AG04450 (cell line): ENCODE data around the gene XCL1. TPM values are rescaled to one million over a fixed set of nuclear protein-coding genes. Genes with fewer than 3 reads are reported as not detected.
A peak's percentile ranks its signal among the peaks of the same experiment; 100 is the strongest.
"Not testable (repeated sequence)": the region's sequence is repeated elsewhere in the genome, so short reads cannot be mapped to it uniquely, and the experiment has no call there.

Experiments
- CTCF ChIA-PET: fragments of 300-600, 350-600 bp; formaldehyde crosslinking; extraction: SDS; loops from one replicate; lab custom pipeline; 2022; ENCODE audit warnings: antibody characterized with exemption, inconsistent platforms; lab: Charles Lee
- POLR2A ChIA-PET: fragments of 350-600 bp; formaldehyde crosslinking; extraction: SDS; loops from one replicate; lab custom pipeline; 2021; ENCODE audit warnings: antibody characterized with exemption, inconsistent platforms; lab: Yijun Ruan, JAX
- DNase-seq: peaks from one replicate; pipeline ENCODE4 v3.0.0-alpha.2; 2011; ENCODE audit warnings: low read depth, low spot score
- H3K27ac ChIP-seq: one replicate; pipeline ENCODE4 v1.5.1; 2012; ENCODE audit warnings: low read depth, low read length, control low read depth
- H3K27me3 ChIP-seq: one replicate; pipeline ENCODE4 v1.6.0; 2012; ENCODE audit warnings: low read length; ENCODE audit not compliant: control insufficient read depth, insufficient read depth
- H3K4me3 ChIP-seq: 2 replicates; pipeline ENCODE4 v1.5.1; 2011; ENCODE audit warnings: mild to moderate bottlenecking, low read depth, low read length, control low read depth
- H3K9me3 ChIP-seq: 2 replicates; pipeline ENCODE4 v1.5.1; 2012; ENCODE audit warnings: low read length; ENCODE audit not compliant: control insufficient read depth, insufficient read depth
- polyA plus RNA-seq: library from polyadenylated mRNA; depleted of rRNA; stranded (reverse); fragments of >200 nt; gene quantifications from 2 replicates; pipeline ENCODE4 v1.2.3, GENCODE V29; 2011
- TF ChIP-seq, protein P1 (sequence below): IDR thresholded peaks from 2 replicates; pipeline ENCODE4 v1.5.1; 2011; ENCODE audit warnings: low read depth, low read length, control low read depth, inconsistent platforms

The XCL1 gene
- polyA plus RNA-seq, 1 experiment = not detected

- H3K4me3 ChIP-seq, H3K27ac ChIP-seq, H3K27me3 ChIP-seq, POLR2A ChIA-PET, H3K9me3 ChIP-seq: not testable (repeated sequence)
- CTCF ChIA-PET = interaction anchor here (1.1 kb wide), 1 partner anchor 11 kb away, joined by 3 read pairs; no protein-coding TSS in a partner anchor
- peak; percentile 1 for DNase-seq
- TF ChIP-seq, protein P1, sequence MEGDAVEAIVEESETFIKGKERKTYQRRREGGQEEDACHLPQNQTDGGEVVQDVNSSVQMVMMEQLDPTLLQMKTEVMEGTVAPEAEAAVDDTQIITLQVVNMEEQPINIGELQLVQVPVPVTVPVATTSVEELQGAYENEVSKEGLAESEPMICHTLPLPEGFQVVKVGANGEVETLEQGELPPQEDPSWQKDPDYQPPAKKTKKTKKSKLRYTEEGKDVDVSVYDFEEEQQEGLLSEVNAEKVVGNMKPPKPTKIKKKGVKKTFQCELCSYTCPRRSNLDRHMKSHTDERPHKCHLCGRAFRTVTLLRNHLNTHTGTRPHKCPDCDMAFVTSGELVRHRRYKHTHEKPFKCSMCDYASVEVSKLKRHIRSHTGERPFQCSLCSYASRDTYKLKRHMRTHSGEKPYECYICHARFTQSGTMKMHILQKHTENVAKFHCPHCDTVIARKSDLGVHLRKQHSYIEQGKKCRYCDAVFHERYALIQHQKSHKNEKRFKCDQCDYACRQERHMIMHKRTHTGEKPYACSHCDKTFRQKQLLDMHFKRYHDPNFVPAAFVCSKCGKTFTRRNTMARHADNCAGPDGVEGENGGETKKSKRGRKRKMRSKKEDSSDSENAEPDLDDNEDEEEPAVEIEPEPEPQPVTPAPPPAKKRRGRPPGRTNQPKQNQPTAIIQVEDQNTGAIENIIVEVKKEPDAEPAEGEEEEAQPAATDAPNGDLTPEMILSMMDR = peak; percentile 53
These were observed 30.5 kb upstream of the XCL1 start for GRCh38 chr1:168545678-168546552.

GRCh38 chr1:168546553-168546895 lies 29.9 kb upstream of the XCL1 start:
- H3K9me3 ChIP-seq, H3K27me3 ChIP-seq, H3K27ac ChIP-seq, H3K4me3 ChIP-seq, DNase-seq, POLR2A ChIA-PET, CTCF ChIA-PET: not testable (repeated sequence)

DNA sequence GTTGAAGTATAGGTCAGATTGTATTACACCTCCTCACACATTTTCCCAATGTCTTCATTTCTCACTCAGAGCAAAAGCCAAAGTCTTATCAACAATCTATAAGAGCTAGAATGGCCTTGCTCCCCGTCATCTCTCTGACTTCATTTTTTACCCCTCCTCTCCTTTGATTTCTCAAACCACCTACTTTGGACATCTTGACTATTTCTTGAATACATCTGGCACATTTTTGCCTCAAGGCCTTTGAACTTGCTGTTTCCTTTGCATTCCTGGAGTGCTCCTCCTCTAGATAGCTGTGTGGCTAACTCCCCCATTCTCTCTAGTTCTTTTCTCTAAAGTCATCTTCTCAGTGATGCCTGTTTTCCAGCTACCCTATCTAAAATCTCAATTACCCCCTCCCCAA lies 25.4 kb upstream of the XCL1 start:
- no peaks in the 10 kb centered on the region for H3K9me3 ChIP-seq
- H3K27me3 ChIP-seq = no peaks in the 10 kb centered on the region
- no peak overlapping the region for H3K27ac ChIP-seq
- ChIA-PET CTCF (interaction anchor here (1.0 kb wide), 1 partner anchor 208 kb away, joined by 3 read pairs; no protein-coding TSS in a partner anchor), POLR2A (no interaction called here)
- TF ChIP-seq, protein P1 = no peak
- H3K4me3 ChIP-seq = no peak overlapping the region
- no peak for DNase-seq

DNA sequence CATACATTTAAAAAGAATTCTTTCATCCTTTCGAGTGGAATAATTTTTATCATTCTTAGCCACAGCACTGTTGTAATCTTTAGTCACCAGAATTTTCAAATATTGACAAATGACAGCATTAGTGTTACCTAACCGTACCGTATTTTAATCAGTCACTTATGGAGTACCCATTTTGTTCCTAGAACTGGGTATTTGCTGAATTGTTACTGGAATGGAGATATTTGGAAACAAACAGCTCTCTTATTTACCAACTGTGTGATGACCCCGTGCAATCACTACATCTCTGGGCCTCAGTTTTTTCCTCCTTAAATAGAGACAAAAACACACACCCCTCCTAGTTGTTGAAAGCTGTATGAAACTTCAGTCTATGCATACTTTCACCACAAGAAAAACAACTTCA lies 24.7 kb upstream of the XCL1 start:
- Histone ChIP-seq H3K27ac (no peak overlapping the region), H3K27me3 (no peaks in the 10 kb centered on the region), H3K9me3 (no peaks in the 10 kb centered on the region), H3K4me3 (no peak overlapping the region)
- ChIA-PET POLR2A (no interaction called here), CTCF (interaction anchor here (0.8 kb wide), 1 partner anchor 209 kb away, joined by 3 read pairs; no protein-coding TSS in a partner anchor)
- DNase-seq = no peak
- TF ChIP-seq, protein P1 = no peak

DNA sequence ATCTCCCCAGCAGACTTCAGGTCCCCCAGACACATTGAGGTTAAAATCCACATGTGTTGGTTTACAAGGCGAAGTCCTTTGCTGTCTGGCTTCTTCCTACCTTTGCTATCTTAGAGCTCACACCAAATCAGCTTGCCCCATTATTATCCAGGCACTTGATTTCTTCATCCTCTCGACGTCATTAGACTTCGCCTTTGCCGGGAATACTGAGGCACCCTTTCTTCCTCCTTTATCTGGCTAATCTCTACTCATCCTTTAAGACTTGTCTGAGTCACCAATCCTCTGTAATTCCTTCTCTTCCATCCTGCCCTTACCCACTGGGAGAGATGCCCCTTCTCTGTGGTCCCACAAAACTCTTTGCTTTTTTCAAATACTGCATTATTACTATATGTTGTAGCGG lies 23.4 kb upstream of the XCL1 start:
- Histone ChIP-seq H3K27me3 (no peaks in the 10 kb centered on the region), H3K9me3 (no peaks in the 10 kb centered on the region), H3K4me3 (no peak overlapping the region), H3K27ac (no peak overlapping the region)
- TF ChIP-seq, protein P1 = no peak
- POLR2A ChIA-PET = no interaction called here
- DNase-seq = no peak
- CTCF ChIA-PET = no interaction called here
